Effector CD4-positive, alpha-beta T cell (primary cell): ENCODE results near the gene SNX9.

ENCODE experiments used
- DNase-seq: peaks from one replicate; pipeline ENCODE4 v3.0.0-alpha.2; 2020

The SNX9 gene

GRCh38 chr6:157860505-157860991 is 37.5 kb downstream of the SNX9 start:
- no peak for DNase-seq

GRCh38 chr6:157861184-157861583 is 38.1 kb downstream of the SNX9 start:
- no peak for DNase-seq

GRCh38 chr6:157861814-157862213 is 38.8 kb downstream of the SNX9 start:
- DNase-seq, result no peak

- DNase-seq, result no peak
Observed at GRCh38 chr6:157862706-157863105, 39.7 kb downstream of the SNX9 start.

GRCh38 chr6:157864185-157864761 is 41.2 kb downstream of the SNX9 start:
- no peak for DNase-seq

- no peak for DNase-seq
Observed at GRCh38 chr6:157865249-157865648, 42.2 kb downstream of the SNX9 start.

- DNase-seq, result no peak
Observed at GRCh38 chr6:157867155-157867559, 44.1 kb downstream of the SNX9 start.

- DNase-seq, result no peak
Observed at GRCh38 chr6:157867981-157868380, 44.9 kb downstream of the SNX9 start.

- DNase-seq, result no peak
Observed at GRCh38 chr6:157868835-157869234, 45.8 kb downstream of the SNX9 start.

GRCh38 chr6:157869673-157870302 is 46.7 kb downstream of the SNX9 start:
- no peak for DNase-seq

GRCh38 chr6:157873735-157874344 is 50.8 kb downstream of the SNX9 start:
- peak; percentile 78 for DNase-seq

- DNase-seq, result no peak
Observed at GRCh38 chr6:157877149-157877548, 54.1 kb downstream of the SNX9 start.

- no peak for DNase-seq
Observed at GRCh38 chr6:157877573-157878438, 54.8 kb downstream of the SNX9 start.

- DNase-seq, result no peak
Observed at GRCh38 chr6:157879034-157879872, 56.2 kb downstream of the SNX9 start.

GRCh38 chr6:157879873-157880254 is 56.8 kb downstream of the SNX9 start:
- DNase-seq, result no peak

- no peak for DNase-seq
Observed at GRCh38 chr6:157880534-157880933, 57.5 kb downstream of the SNX9 start.

GRCh38 chr6:157881342-157881741 is 58.3 kb downstream of the SNX9 start:
- no peak for DNase-seq

GRCh38 chr6:157884756-157885155 is 61.7 kb downstream of the SNX9 start:
- no peak for DNase-seq

- peak; percentile 37 for DNase-seq
Observed at GRCh38 chr6:157885211-157885788, 62.3 kb downstream of the SNX9 start.

GRCh38 chr6:157885876-157886275 is 62.8 kb downstream of the SNX9 start:
- no peak for DNase-seq

- DNase-seq, result no peak
Observed at GRCh38 chr6:157887892-157888291, 64.8 kb downstream of the SNX9 start.
